Caki2 (cell line): ENCODE data around the gene LYVE1. TPM values are rescaled to one million over a fixed set of nuclear protein-coding genes. Genes with fewer than 3 reads are reported as not detected.

ENCODE experiments used
- DNase-seq: peaks from one replicate; pipeline ENCODE4 v3.0.0-alpha.2; 2015; ENCODE audit warnings: low read depth
- in situ Hi-C: cut with HindIII; loops from 2 replicates; pipeline ENCODE4 v1.10.0; 2016; ENCODE audit warnings: low sequenced_read_pairs, low pct_unique_long_range_greater_than_20kb, mixed read lengths
- total RNA-seq: library from RNA; depleted of rRNA; stranded (reverse); fragments of >200 nt; shearing (Covaris generic); gene quantifications from 2 replicates; pipeline ENCODE4 v1.2.3, GENCODE V29; 2014; ENCODE audit warnings: low replicate concordance

The LYVE1 gene
- total RNA-seq, 1 experiment from 2014 or later = not detected

GRCh38 chr11:10539339-10539738 lies 29.1 kb downstream of the LYVE1 start:
- DNase-seq = no peak

GRCh38 chr11:10538924-10539323 lies 29.5 kb downstream of the LYVE1 start:
- no peak for DNase-seq
- in situ Hi-C loops = no loop called here

More at GRCh38 chr11:10539339-10539738, 29.1 kb downstream of the LYVE1 start:
- in situ Hi-C loops = no loop called here

GRCh38 chr11:10537600-10537999 lies 30.9 kb downstream of the LYVE1 start:
- no peak for DNase-seq
- in situ Hi-C loops = no loop called here

GRCh38 chr11:10534316-10534715 lies 34.1 kb downstream of the LYVE1 start:
- DNase-seq = no peak
- in situ Hi-C loops = no loop called here

GRCh38 chr11:10533323-10533722 lies 35.1 kb downstream of the LYVE1 start:
- in situ Hi-C loops = no loop called here
- no peak for DNase-seq

GRCh38 chr11:10532526-10532925 lies 35.9 kb downstream of the LYVE1 start:
- DNase-seq = no peak
- in situ Hi-C loops = no loop called here

- in situ Hi-C loops = no loop called here
- DNase-seq = peak; percentile 85
Measured at GRCh38 chr11:10529279-10529678, 39.2 kb downstream of the LYVE1 start.

- in situ Hi-C loops = no loop called here
- DNase-seq = peak; percentile 33
Measured at GRCh38 chr11:10528121-10528520, 40.3 kb downstream of the LYVE1 start.

- in situ Hi-C loops = no loop called here
- peak; percentile 42 for DNase-seq
Measured at GRCh38 chr11:10526974-10527918, 41.2 kb downstream of the LYVE1 start.

GRCh38 chr11:10524471-10524870 lies 44.0 kb downstream of the LYVE1 start:
- in situ Hi-C loops = no loop called here
- no peak for DNase-seq

GRCh38 chr11:10522921-10523320 lies 45.5 kb downstream of the LYVE1 start:
- in situ Hi-C loops = no loop called here
- no peak for DNase-seq

- DNase-seq = no peak
- in situ Hi-C loops = no loop called here
Measured at GRCh38 chr11:10522276-10522675, 46.2 kb downstream of the LYVE1 start.

- no peak for DNase-seq
- in situ Hi-C loops = no loop called here
Measured at GRCh38 chr11:10520562-10520961, 47.9 kb downstream of the LYVE1 start.

- DNase-seq = no peak
- in situ Hi-C loops = no loop called here
Measured at GRCh38 chr11:10519630-10520029, 48.8 kb downstream of the LYVE1 start.

- in situ Hi-C loops = no loop called here
- DNase-seq = no peak
Measured at GRCh38 chr11:10518891-10519290, 49.6 kb downstream of the LYVE1 start.

- in situ Hi-C loops = no loop called here
- DNase-seq = no peak
Measured at GRCh38 chr11:10518123-10518522, 50.3 kb downstream of the LYVE1 start.

- DNase-seq = no peak
- in situ Hi-C loops = no loop called here
Measured at GRCh38 chr11:10515418-10515817, 53.0 kb downstream of the LYVE1 start.

GRCh38 chr11:10514709-10515108 lies 53.8 kb downstream of the LYVE1 start:
- DNase-seq = no peak

GRCh38 chr11:10514202-10514601 lies 54.3 kb downstream of the LYVE1 start:
- no peak for DNase-seq
- in situ Hi-C loops = no loop called here

More at GRCh38 chr11:10514709-10515108, 53.8 kb downstream of the LYVE1 start:
- in situ Hi-C loops = no loop called here

- in situ Hi-C loops = no loop called here
Measured at GRCh38 chr11:10511181-10511621, 57.3 kb downstream of the LYVE1 start.

More at GRCh38 chr11:10511181-10511621, 57.3 kb downstream of the LYVE1 start:
- no peak for DNase-seq
